ENCODE data around the gene ZNF280B.

GRCh38 chr22:22512951-22513350 is 4.4 kb upstream of the ZNF280B start:
- TF ChIP-seq CTCF (IDR thresholded peaks at IDR 0.05) (no peak), POLR2A (IDR thresholded peaks at IDR 0.05) (no peak)
